ENCODE results near the gene EPB41L2. TPM values are rescaled to one million over a fixed set of nuclear protein-coding genes. Genes with fewer than 3 reads are reported as not detected.
A peak's percentile ranks its signal among the peaks of the same experiment; 100 is the strongest.

EPB41L2 gene
- total RNA-seq, 1 donor from 2014 or later: 3.2 TPM

DNA sequence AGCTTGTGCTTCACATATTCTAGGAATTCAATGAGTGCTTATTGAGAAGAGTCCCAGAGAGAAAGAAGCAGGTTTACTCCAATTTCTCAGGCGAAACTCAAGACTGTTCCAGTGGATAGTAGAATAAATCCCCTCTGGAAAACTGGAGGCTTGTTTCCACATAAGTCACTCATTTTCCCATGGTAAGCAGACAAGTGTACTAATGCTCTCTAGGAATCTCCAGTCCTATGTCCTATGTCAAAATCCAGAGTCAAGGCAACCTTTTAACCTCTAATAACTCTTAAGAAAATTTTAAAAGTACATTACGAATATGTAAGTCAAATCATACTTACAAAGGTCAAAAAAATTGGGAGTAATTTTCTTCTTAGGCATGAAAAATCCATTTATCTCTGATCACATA is 200.7 kb downstream of the EPB41L2 start:
- no peaks in the 10 kb centered on the region for H3K36me3 ChIP-seq (ENCODE audit: control insufficient read depth, insufficient read depth, low read length)
- DNase-seq (ENCODE audit: low read depth): no peak
- no peaks in the 10 kb centered on the region for H3K27me3 ChIP-seq (ENCODE audit: control insufficient read depth, insufficient read depth, low read length)
- no peak for TF ChIP-seq CTCF (IDR thresholded peaks at IDR 0.05; ENCODE audit: insufficient read depth, low read length, severe bottlenecking)
- no peak for FAIRE-seq
- no peak overlapping the region for H3K4me3 ChIP-seq (ENCODE audit: low read depth, low read length)

DNA sequence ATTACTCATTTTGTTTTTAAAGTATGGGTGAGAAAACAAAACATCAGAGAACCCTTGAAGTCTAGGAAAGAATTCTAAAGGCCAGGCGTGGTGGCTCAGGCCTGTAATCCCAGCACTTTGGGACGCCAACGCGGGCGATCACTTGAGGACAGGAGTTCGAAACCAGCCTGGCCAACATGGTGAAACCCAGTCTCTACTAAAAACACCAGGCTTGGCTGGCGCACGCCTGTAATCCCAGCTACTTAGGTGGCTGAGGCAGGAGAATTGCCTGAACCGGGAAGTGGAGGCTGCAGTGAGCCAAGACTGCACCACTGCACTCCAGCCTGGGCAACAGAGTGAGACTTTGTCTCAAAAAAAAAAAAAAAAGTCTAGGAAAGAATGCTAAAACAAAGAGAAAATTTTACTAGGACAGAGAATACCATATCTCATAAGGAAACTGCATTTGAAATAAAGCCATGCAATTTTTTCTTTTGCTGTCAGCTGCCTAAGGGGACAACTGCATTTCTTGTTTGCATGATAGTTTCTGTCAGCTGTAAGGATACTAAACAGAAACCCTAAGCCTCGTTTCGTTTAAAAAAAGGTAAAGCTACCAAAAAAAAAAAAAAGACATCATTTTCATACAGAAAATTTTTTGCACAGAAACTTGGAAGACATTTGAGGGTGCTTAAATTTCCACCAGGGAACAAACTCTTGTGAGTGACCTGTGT is 203.7 kb downstream of the EPB41L2 start:
- Histone ChIP-seq H3K4me3 (ENCODE audit: low read depth, low read length) (no peak overlapping the region), H3K27me3 (ENCODE audit: control insufficient read depth, insufficient read depth, low read length) (no peaks in the 10 kb centered on the region), H3K36me3 (ENCODE audit: control insufficient read depth, insufficient read depth, low read length) (no peaks in the 10 kb centered on the region)
- FAIRE-seq: no peak
- DNase-seq (ENCODE audit: low read depth): no peak
- TF ChIP-seq CTCF (IDR thresholded peaks at IDR 0.05; ENCODE audit: insufficient read depth, low read length, severe bottlenecking): no peak

- Histone ChIP-seq H3K27me3 (ENCODE audit: control insufficient read depth, insufficient read depth, low read length) (no peaks in the 10 kb centered on the region), H3K36me3 (ENCODE audit: control insufficient read depth, insufficient read depth, low read length) (no peaks in the 10 kb centered on the region), H3K4me3 (ENCODE audit: low read depth, low read length) (no peak overlapping the region)
- no peak for TF ChIP-seq CTCF (IDR thresholded peaks at IDR 0.05; ENCODE audit: insufficient read depth, low read length, severe bottlenecking)
- FAIRE-seq (no peak), DNase-seq (ENCODE audit: low read depth) (no peak)
Measured at GRCh38 chr6:130858498-130859160, 204.4 kb downstream of the EPB41L2 start.

- TF ChIP-seq CTCF (IDR thresholded peaks at IDR 0.05; ENCODE audit: insufficient read depth, low read length, severe bottlenecking): no peak
- no peak overlapping the region for H3K4me3 ChIP-seq (ENCODE audit: low read depth, low read length)
- H3K27me3 ChIP-seq (ENCODE audit: control insufficient read depth, insufficient read depth, low read length): no peaks in the 10 kb centered on the region
- FAIRE-seq (no peak), DNase-seq (ENCODE audit: low read depth) (no peak)
- H3K36me3 ChIP-seq (ENCODE audit: control insufficient read depth, insufficient read depth, low read length): no peaks in the 10 kb centered on the region
Measured at GRCh38 chr6:130858054-130858453, 205.0 kb downstream of the EPB41L2 start.

- no peak for FAIRE-seq
- no peak for TF ChIP-seq CTCF (IDR thresholded peaks at IDR 0.05; ENCODE audit: insufficient read depth, low read length, severe bottlenecking)
- Histone ChIP-seq H3K36me3 (ENCODE audit: control insufficient read depth, insufficient read depth, low read length) (no peaks in the 10 kb centered on the region), H3K27me3 (ENCODE audit: control insufficient read depth, insufficient read depth, low read length) (no peaks in the 10 kb centered on the region), H3K4me3 (ENCODE audit: low read depth, low read length) (no peak overlapping the region)
- DNase-seq (ENCODE audit: low read depth): peak; percentile 14
Measured at GRCh38 chr6:130853555-130854183, 209.4 kb downstream of the EPB41L2 start.

Measured in bronchial epithelial cell (primary cell).